MM.1S (cell line): Measurements from ENCODE around the gene SMURF2.

ENCODE experiments used
- CTCF ChIP-seq: fragments of 300-600 bp; sonication (generic); IDR thresholded peaks from 2 replicates; pipeline ENCODE4 v1.5.1; 2016; ENCODE audit warnings: antibody characterized with exemption, low read length, mixed read lengths
- EZH2 ChIP-seq: fragments of 300-600 bp; sonication (generic); optimal IDR thresholded peaks from 2 replicates; pipeline ENCODE3; 2017; ENCODE audit warnings: low read depth, mild to moderate bottlenecking, antibody characterized with exemption, low read length, mixed read lengths

DNA sequence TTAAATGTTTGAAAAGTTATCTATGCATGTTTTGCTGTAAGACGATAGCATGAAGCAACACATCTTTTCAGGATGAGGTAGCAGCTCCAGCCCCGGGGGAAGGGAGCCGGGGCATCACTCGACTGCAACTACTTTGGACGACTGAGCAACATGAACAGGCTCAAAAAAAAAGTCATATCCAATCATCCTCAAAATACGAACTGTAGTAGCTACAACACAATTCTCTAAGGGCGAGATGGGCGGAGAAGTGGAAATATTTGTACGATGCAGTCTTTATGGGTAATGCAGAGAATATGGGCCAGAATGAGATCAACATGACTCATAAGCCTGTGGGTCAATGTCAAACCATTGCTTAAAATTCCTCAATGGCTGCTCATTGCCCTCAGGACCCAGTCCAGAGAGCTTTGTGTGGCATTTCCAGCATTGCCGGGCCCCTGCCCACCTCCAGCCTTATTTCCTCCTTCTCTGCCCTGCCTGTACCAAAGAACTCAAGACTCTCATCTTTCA lies 17.7 kb upstream of the SMURF2 start:
- no peak for TF ChIP-seq CTCF
- TF ChIP-seq EZH2 = no peak
